ENCODE measurements around the gene ZNF473.
"Not testable (repeated sequence)": the region's sequence is repeated elsewhere in the genome, so short reads cannot be mapped to it uniquely, and the experiment has no call there.

The ZNF473 gene

DNA sequence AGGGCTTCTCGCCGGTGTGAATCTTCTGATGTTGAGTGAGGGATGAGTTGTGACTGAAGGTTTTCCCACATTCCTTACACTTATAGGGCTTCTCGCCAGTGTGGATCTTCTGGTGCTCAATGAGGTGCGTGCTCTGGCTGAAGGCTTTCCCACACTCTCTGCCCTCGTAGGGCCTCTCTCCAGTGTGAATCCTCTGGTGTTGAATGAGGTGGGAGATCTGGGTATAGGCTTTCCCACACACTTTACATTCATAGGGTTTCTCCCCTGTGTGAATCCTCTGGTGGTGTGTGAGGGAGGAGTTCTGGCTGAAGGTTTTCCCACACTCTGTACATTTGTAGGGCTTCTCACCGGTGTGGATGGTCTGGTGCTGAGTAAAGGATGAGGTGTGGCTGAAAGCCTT, 33.2 kb downstream of the ZNF473 start:
- TF ChIP-seq, protein P1, sequence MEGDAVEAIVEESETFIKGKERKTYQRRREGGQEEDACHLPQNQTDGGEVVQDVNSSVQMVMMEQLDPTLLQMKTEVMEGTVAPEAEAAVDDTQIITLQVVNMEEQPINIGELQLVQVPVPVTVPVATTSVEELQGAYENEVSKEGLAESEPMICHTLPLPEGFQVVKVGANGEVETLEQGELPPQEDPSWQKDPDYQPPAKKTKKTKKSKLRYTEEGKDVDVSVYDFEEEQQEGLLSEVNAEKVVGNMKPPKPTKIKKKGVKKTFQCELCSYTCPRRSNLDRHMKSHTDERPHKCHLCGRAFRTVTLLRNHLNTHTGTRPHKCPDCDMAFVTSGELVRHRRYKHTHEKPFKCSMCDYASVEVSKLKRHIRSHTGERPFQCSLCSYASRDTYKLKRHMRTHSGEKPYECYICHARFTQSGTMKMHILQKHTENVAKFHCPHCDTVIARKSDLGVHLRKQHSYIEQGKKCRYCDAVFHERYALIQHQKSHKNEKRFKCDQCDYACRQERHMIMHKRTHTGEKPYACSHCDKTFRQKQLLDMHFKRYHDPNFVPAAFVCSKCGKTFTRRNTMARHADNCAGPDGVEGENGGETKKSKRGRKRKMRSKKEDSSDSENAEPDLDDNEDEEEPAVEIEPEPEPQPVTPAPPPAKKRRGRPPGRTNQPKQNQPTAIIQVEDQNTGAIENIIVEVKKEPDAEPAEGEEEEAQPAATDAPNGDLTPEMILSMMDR (IDR thresholded peaks at IDR 0.05; ENCODE audit: low read depth, low read length, missing control alignments), result no peak
- no peak for DNase-seq (ENCODE audit: low read depth)
- no peak overlapping the region for H3K4me3 ChIP-seq (ENCODE audit: low read depth, low read length)

DNA sequence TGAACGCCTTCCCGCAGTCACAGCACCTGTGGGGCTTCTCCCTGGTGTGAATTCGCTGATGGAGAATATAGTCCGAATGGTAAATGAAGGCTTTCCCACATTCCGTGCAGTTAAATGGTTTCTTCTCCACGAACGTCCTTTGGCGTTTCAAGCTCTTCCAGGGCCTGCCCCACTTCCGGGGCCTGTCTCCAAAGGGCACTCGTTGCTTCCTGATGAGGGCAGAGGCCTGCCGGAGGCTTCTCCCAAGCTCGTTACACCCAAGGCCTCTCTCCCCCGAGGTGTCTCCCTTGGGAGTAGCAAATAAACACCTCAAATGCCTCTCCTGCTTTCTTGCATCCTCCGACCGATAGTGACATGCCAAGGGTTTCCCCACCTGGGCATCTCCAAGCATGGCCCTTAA, 34.3 kb downstream of the ZNF473 start:
- TF ChIP-seq, protein P1 (IDR thresholded peaks at IDR 0.05; ENCODE audit: low read depth, low read length, missing control alignments), result no peak
- no peak for DNase-seq (ENCODE audit: low read depth)
- no peak overlapping the region for H3K4me3 ChIP-seq (ENCODE audit: low read depth, low read length)

DNA sequence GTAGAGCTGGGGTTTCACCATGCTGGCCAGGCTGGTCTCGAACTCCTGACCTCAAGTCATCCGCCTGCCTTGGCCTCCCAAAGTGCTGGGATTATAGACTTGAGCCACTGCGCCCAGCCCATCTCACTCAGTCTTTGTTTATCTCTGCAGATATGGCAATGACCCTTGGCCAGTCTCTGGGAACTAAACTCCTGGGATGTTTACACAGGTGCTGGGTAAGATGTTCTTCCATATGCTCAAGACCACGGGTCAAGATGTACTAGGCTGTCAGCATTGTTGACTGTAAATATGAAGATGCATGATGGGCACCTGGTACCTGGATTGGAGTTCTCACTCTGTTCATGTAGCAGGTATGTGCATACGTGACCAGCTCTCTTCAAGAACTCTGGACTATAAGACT, 35.8 kb downstream of the ZNF473 start:
- TF ChIP-seq, protein P1 (IDR thresholded peaks at IDR 0.05; ENCODE audit: low read depth, low read length, missing control alignments), result no peak
- no peak for DNase-seq (ENCODE audit: low read depth)
- H3K4me3 ChIP-seq (ENCODE audit: low read depth, low read length), result no peak overlapping the region

DNA sequence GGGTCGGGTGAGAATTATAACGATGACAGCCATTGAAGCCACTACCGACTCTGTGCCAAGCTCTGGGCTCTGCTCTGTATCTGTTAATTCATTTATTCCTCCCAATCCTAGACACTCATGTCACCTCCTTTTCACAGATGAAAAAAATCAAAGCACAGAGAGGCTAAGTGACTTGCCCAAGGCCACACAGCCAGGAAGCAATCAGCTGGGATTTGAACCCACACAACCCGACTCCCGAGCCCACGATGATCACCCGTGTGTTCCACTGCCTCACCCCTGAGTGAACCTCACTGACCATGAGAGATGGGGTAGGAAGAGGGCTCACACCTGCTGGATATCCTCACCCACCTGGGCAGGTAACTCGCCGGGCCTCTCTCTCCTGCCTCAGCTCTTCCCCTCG, 40.1 kb downstream of the ZNF473 start:
- TF ChIP-seq, protein P1 (IDR thresholded peaks at IDR 0.05; ENCODE audit: low read depth, low read length, missing control alignments), result no peak

DNA sequence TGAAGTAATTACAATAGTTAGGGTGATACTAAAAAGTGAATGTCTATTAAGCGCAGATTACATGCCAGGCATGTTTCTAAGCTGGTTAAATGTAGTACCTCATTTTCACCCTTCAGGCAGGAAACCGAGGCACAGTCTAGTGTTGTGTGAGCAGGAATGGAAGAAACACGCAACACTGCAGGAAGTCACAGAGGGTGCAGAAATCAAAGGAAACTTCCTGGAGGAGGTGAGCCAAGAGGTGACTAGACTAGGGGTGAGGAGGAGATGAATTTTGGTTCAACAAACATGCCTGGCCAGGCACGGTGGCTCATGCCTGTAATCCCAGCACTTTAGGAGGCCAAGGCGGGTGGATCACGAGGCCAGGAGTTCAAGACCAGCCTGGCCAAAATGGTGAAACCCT, 41.8 kb downstream of the ZNF473 start:
- H3K4me3 ChIP-seq (ENCODE audit: low read depth, low read length), result no peak overlapping the region
- DNase-seq (ENCODE audit: low read depth), result no peak
- TF ChIP-seq, protein P1 (IDR thresholded peaks at IDR 0.05; ENCODE audit: low read depth, low read length, missing control alignments), result no peak

More for the DNA sequence above, 40.1 kb downstream of the ZNF473 start:
- no peak for DNase-seq (ENCODE audit: low read depth)
- H3K4me3 ChIP-seq (ENCODE audit: low read depth, low read length), result no peak overlapping the region

DNA sequence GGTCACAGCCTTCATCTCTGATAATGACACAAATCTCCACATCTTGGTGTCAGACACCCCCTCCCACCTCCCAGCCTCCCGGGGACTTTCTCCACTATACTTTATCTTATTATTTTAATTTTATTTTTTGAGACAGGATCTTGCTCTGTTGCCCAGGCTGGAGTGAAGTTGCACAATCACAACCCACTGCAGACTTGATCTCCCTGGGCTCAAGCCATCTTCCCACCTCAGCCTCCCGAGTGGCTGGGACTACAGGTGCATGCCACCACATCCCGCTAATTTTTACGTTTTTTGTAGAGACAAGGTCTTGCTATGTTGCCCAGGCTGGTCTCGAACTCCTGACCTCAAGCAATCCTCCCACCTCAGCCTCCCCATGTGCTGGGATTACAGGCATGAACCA, 42.6 kb downstream of the ZNF473 start:
- not testable (repeated sequence) for DNase-seq (ENCODE audit: low read depth); H3K4me3 ChIP-seq (ENCODE audit: low read depth, low read length)

DNA sequence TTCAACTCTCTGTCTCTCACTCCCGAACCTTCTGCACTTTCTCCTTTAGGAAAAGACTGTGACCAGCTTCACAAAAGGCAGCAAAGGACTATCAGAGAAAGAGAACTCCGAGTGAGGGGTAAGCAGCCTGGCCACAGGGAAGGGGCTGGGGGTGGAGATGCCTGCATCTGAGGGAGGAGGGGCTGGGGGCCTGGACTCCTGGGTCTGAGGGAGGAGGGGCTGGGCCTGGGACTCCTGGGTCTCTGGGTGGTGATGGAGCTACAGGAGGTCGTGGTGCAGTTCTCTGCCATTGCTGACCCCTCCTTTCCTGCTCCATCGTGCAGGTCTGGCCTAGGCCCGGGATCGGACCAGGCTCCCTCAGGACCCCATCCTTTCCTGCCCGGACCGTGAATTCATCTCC, 49.3 kb downstream of the ZNF473 start:
- H3K4me3 ChIP-seq (ENCODE audit: low read depth, low read length); DNase-seq (ENCODE audit: low read depth): not testable (repeated sequence)

DNA sequence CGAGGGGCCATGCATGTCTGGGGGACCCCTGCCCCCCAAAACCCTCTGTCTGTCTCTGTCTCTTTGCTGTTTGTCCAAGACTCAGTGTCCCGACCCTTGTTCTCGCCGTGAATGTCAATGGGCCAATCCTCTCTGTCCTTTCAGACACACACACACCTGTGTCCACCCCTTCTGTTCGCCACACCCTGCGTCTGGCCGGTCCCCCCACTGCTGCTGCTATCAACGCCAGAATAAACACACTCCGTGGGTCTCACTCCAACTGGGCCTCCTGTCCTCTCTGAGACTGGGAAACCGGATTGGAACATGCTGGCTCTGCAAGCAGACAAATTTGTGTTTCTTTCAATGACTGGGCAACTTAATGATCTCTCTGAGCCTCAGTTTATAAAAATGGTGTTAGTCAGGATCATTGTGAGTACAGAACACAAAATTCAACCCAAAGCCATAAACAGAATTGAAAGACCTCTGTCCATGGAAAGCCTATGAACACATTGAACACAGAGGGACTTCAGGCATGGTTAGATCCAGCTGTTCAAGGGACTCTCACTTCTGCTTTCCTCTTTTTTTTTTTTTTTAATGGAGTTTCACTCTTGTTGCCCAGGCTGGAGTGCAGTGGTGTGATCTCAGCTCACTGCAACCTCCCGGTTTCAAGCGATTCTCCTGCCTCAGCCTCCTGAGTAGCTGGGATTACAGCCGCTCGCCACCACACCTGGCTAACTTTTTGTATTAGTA, 50.0 kb downstream of the ZNF473 start:
- H3K4me3 ChIP-seq (ENCODE audit: low read depth, low read length); DNase-seq (ENCODE audit: low read depth): not testable (repeated sequence)

DNA sequence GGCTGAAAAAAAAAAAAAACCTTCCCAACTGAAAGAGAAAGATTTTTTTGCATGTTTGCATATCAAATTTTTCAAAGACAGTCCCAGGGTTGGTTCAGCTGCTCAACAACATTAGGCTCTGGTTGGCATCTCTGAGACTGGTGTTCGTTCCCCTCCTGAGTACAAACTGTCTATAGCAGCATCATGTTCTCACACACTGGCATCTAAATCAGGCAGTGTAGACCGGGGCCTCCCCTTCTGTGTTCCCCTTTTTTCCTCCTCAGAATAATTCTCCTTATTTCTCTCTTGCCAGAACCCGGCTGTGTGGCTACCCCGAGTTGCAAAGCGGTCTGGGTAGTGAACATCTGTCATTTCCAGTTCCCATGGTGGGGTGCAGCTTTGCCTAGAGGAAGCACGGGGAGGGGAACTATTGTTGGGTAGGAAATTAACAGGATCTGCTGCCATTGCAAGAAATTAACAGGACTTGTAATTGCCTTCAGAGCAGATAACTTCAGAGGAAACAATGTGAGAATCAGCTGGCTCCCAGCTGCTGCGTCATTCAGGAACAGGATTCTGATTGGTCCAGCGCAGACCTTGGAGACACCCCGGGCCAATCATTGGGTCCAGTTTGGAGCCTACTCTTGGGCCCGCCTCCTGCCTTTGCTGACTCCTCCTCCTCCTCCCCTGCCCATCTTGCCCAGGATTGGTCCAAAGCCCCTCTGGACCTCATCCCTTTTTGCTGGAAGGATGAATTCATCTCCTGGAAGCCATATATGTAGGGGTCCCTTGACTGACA, 51.0 kb downstream of the ZNF473 start:
- DNase-seq (ENCODE audit: low read depth); H3K4me3 ChIP-seq (ENCODE audit: low read depth, low read length): not testable (repeated sequence)

DNA sequence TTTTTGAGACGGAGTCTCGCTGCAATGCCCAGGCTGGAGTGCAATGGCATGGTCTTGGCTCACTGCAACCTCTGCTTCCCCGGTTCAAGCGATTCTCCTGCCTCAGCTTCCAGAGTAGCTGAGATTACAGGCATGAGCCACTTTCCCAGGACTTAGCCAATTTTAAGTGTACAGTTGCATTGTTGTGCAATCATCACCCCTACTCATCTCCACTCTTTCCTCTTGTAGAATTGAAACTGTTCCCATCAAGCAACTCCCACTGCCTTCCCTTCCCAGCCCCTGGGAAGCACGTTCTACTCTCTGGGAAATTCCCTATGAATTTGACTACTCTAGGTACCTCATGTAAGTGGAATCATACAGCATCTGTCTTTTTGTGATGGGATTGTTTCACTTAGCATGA, 53.2 kb downstream of the ZNF473 start:
- H3K4me3 ChIP-seq (ENCODE audit: low read depth, low read length); DNase-seq (ENCODE audit: low read depth): not testable (repeated sequence)

DNA sequence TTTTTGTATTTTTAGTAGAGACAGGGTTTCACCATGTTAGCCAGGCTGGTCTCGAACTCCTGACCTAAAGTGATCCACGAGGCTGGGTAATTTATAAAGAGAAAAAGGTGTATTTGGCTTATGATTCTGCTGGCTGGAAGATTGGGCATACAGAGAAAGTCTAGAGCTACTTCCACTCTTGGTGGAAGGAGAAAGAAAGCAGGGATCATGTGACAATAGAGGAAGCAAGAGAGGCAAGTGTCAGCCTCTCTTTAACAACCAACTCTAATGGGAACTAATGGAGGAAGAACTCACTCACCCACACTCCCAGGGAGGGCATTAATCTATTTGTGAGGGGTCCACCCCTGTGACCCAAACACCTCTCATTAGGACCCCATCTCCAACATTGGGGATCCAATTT, 58.6 kb downstream of the ZNF473 start:
- not testable (repeated sequence) for DNase-seq (ENCODE audit: low read depth); H3K4me3 ChIP-seq (ENCODE audit: low read depth, low read length)

DNA sequence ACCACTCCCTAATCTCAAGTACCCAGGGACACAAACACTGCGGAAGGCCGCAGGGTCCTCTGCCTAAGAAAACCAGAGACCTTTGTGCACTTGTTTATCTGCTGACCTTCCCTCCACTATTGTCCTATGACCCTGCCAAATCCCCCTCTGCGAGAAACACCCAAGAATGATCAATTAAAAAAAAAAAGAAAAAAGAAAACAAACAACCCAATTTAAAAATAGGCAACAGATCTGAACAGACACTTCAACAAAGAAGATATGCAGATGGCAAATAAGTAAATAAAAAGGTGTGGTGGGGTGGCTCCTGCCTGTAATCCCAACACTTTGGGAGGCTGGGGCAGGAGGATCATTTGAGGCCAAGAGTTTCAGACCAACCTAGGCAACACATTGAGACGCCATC, 61.3 kb downstream of the ZNF473 start:
- H3K4me3 ChIP-seq (ENCODE audit: low read depth, low read length); DNase-seq (ENCODE audit: low read depth): not testable (repeated sequence)
